Ovary (tissue), 9 donors: ENCODE results near the gene GRK4. TPM values are rescaled to one million over a fixed set of nuclear protein-coding genes. Genes with fewer than 3 reads are reported as not detected.

ENCODE experiments used
- DNase-seq, 5 donors: peaks; one replicate each; pipeline ENCODE4 v3.0.0-alpha.2; 2019 to 2020
- H3K27ac ChIP-seq, 2 donors: fragments of 200-600 bp; one replicate each; pipeline versions ENCODE4 v1.5.1 to v1.8.0; 2019 to 2022
- H3K27me3 ChIP-seq: fragments of 200-600 bp; one replicate; pipeline ENCODE4 v1.8.0; 2022
- H3K36me3 ChIP-seq: fragments of 200-600 bp; sonication (generic); one replicate; pipeline ENCODE4 v1.5.1; 2019
- H3K4me1 ChIP-seq: one replicate; pipeline ENCODE4 v1.8.1; 2013; ENCODE audit warnings: mild to moderate bottlenecking, moderate library complexity; ENCODE audit not compliant: insufficient read depth
- H3K4me3 ChIP-seq: fragments of 200-600 bp; sonication (generic); one replicate; pipeline ENCODE4 v1.5.1; 2017
- H3K9me3 ChIP-seq, 2 donors: fragments of 200-600 bp in 1 of 2; sonication (generic) in 1 of 2; one replicate each; pipeline versions ENCODE4 v1.5.1 to v1.8.1; 2013 to 2019; ENCODE audit warnings: mild to moderate bottlenecking in 1 of 2, moderate library complexity in 1 of 2
- EP300 ChIP-seq: sonication (generic); formaldehyde crosslinking; IDR thresholded peaks from one replicate; pipeline ENCODE4 v1.6.1; 2017; ENCODE audit warnings: antibody characterized with exemption
- POLR2A ChIP-seq: fragments of 450-650 bp; IDR thresholded peaks from one replicate; pipeline ENCODE4 v1.6.1; 2017; ENCODE audit warnings: antibody characterized with exemption, mild to moderate bottlenecking, moderate library complexity
- WGBS, 3 donors: extraction: QIAGEN DNeasy Blood & Tissue Kit in 1 of 3; methylation state at CpG; one replicate each; pipeline versions ENCODE4 v1.1.5 to v1.1.7; 2013 to 2017; 5-methylcytosine and 5-hydroxymethylcytosine counted together
- intact Hi-C, 4 donors: fragments of 100-400 bp; cut with DNase I; formaldehyde crosslinking; loops; one replicate each; pipeline versions ENCODE4 v1.11.0 to v1.15.1; 2022 to 2023
- polyA plus RNA-seq, 2 donors: library from polyadenylated mRNA; stranded (reverse); fragments of 200-250 nt in 1 of 2; fragments of 350-450 nt in 1 of 2; fragmentation: Illumina TruSeq in 1 of 2; extraction: RNeasy Lipid Tissue Mini Kit (QIAGEN cat#74804) in 1 of 2; gene quantifications; one replicate each; pipeline ENCODE4 v1.2.3, GENCODE V29; 2013 to 2014
- total RNA-seq, 7 donors: library from RNA; depleted of rRNA in 2 of 7; stranded (reverse); fragments of >200 nt in 2 of 7; fragmentation: NEBNext Ultra II Directional in 3 of 7; extraction: Animal tissue kit (Norgen Biotek cat#: 25700) in 3 of 7; gene quantifications; one replicate each; pipeline versions ENCODE4 v1.1.0 to v1.2.4, GENCODE V29; 2016 to 2023
- TF ChIP-seq, protein P1 (sequence below), 3 donors: fragments of 450-650 bp in 2 of 3; fragments of 200-600 bp in 1 of 3; IDR thresholded peaks; one replicate each; pipeline versions ENCODE4 v1.5.1 to v1.8.0; 2016 to 2022; ENCODE audit warnings: antibody characterized with exemption in 3 of 3, mild to moderate bottlenecking in 1 of 3
- donor health status: DM: no; HTN: no; CAD: no; lungs with moderate emphysema.
- donor health status: DM: no; HTN: no; CAD: no.
- donor health status: Bipolar disorder and iron deficiency.
- donor health status: DM: yes; HTN: yes; CAD: no.
- donor health status: DM: no; HTN: no; CAD: no.
- donor health status: DM: yes; HTN: yes; CAD: no.

The GRK4 gene
- total and polyA plus RNA-seq, 9 donors, result 3.3 to 17.6 (median 6.9) TPM

DNA sequence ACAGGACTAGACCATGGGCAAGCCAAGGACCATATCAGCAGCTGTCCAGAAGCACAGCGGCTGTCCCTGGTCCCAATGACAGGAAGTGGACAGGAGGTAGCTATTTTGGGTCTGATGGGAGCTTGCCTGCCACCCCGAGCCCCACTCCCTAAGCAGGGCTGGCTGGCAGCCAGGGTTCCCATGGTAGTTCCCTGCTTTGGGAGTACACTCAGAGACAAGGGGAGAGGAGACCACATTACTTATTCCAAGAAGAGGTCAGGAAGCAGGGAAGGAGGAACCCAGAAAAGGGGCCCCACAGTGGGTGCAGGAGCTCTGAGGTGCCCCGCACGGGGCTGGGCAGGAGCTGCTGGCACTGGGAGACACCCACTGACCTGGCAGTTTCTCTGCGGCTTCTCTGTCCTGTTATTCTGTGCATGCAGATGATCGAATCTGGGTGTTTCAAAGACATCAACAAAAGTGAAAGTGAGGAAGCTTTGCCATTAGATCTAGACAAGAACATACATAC, 74.6 kb downstream of the GRK4 start:
- TF ChIP-seq EP300 (no peak), POLR2A (no peak)
- TF ChIP-seq, protein P1, sequence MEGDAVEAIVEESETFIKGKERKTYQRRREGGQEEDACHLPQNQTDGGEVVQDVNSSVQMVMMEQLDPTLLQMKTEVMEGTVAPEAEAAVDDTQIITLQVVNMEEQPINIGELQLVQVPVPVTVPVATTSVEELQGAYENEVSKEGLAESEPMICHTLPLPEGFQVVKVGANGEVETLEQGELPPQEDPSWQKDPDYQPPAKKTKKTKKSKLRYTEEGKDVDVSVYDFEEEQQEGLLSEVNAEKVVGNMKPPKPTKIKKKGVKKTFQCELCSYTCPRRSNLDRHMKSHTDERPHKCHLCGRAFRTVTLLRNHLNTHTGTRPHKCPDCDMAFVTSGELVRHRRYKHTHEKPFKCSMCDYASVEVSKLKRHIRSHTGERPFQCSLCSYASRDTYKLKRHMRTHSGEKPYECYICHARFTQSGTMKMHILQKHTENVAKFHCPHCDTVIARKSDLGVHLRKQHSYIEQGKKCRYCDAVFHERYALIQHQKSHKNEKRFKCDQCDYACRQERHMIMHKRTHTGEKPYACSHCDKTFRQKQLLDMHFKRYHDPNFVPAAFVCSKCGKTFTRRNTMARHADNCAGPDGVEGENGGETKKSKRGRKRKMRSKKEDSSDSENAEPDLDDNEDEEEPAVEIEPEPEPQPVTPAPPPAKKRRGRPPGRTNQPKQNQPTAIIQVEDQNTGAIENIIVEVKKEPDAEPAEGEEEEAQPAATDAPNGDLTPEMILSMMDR (IDR thresholded peaks at IDR 0.05), result no peak
- Histone ChIP-seq H3K4me3 (peak overlapping the region; percentile 6), H3K4me1 (peaks cover 7% of the 10 kb centered on the region), H3K36me3 (no peaks in the 10 kb centered on the region), H3K9me3 (no peaks in the 10 kb centered on the region), H3K27ac (no peak overlapping the region), H3K27me3 (no peaks in the 10 kb centered on the region)
- WGBS, 3 donors, result 19 to 28% (median 27%) methylated on average over 6 of the region's 6 CpGs
- peak; percentile 43 to 73 (median 53) for DNase-seq
- intact Hi-C loops, result loop anchor here in 1 of 4 donors (2.0 kb wide), 1 partner anchor 275 kb away; no protein-coding TSS in a partner anchor

GRCh38 chr4:3039706-3040366, 76.5 kb downstream of the GRK4 start:
- no peak overlapping the region for H3K27ac ChIP-seq
- no peaks in the 10 kb centered on the region for H3K9me3 ChIP-seq
- intact Hi-C loops, result no loop called here
- H3K4me3 ChIP-seq, result no peak overlapping the region
- WGBS, 3 donors, result 83 to 91% (median 88%) methylated on average over 8 of the region's 8 CpGs
- H3K36me3 ChIP-seq, result no peaks in the 10 kb centered on the region
- peaks cover 7% of the 10 kb centered on the region for H3K4me1 ChIP-seq
- no peaks in the 10 kb centered on the region for H3K27me3 ChIP-seq
- DNase-seq, result no peak
- no peak for TF ChIP-seq EP300

DNA sequence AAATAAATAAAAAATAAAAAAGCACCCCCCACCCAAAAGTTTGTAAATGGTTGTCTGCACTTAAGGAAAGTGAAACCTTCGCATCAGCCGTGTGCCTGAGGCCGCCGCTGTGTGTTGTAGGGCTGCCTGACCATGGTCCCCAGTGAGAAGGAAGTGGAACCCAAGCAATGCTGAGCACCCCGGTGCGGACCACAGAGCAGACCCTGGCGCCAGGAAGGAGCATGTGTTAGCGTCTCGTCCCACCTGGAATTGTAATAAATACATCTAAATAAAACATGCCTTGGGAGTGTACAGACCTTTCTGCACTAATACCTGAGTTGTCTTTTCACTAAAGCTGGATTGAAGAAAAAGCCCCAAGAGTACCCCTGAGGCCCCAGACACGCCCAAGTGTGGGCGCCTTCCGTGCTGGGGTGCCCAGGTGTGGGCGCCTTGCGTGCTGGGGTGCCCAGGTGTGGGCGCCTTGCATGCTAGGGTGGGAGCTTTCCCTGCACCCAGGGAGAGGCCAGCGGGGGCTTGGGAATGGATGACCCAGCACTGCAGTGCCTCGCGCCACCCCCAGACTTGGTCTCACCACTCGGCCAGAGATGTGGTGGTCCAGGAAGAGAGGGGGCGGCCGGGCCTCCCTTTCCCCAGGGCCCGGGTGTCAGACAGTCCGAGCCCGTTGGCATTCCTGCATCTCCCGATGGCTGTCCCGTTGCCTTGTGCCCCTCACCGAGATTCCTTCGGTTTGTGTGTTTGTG, 77.3 kb downstream of the GRK4 start:
- no peaks in the 10 kb centered on the region for H3K9me3 ChIP-seq
- TF ChIP-seq, protein P1 (IDR thresholded peaks at IDR 0.05), result no peak
- no peak for TF ChIP-seq EP300
- TF ChIP-seq POLR2A, result no peak
- H3K27me3 ChIP-seq, result no peaks in the 10 kb centered on the region
- H3K27ac ChIP-seq, result no peak overlapping the region
- H3K4me1 ChIP-seq, result peaks cover 7% of the 10 kb centered on the region
- intact Hi-C loops, result no loop called here
- no peak for DNase-seq
- H3K36me3 ChIP-seq, result no peaks in the 10 kb centered on the region
- H3K4me3 ChIP-seq, result no peak overlapping the region
- WGBS, 3 donors, result 77 to 87% (median 79%) methylated on average over 27 to 28 of the region's 28 CpGs

DNA sequence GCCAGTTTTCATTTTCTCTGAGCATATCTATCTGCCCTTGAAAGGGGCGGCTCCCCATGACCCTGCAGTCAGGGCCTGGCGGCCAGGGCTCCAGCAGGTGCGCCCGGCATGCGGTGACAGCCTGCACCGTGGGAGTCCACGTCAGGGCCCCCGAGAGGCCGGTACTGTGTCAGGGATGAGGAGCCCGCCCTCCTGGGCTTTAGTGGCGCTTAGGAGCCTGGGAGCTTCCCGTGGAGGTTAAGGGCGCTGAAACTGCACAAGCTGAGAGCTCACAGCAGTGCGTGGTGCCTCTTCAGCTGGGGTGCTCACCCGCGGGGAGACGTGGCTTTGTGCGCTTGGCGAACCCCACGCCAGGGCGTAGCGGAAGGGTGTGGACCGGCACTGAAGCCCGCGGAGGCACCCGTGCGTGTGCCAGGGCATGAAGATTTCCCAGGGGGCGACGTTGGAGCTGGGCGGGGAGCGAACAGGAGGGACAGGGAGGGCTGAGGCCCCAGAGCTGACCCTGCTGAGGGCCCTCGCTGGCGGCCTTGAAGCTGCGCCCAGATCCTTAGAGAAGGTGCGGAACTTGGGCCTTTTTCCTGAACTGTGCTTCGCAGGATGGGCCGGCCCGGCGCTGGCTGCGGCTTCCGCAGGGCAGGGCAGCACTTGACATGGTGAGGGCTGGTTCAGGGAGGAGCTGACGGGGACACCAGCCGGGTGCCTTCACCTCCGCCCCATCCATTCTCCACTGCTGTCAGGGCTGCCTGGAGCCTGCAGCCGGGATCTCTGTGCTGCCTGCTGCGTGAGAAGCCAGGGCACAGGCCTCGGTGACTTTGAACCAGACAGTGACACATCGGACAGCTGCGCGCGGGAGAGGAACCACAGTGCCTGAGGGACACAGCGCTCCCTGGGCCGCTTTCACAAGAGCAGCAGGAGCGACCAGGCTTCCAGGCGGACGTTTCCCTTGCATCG, 78.1 kb downstream of the GRK4 start:
- intact Hi-C loops, result no loop called here
- Histone ChIP-seq H3K27me3 (no peaks in the 10 kb centered on the region), H3K36me3 (no peaks in the 10 kb centered on the region), H3K27ac (peak overlapping the region in 1 of 2 donors; percentile 33), H3K9me3 (no peaks in the 10 kb centered on the region), H3K4me3 (peak overlapping the region; percentile 31), H3K4me1 (peaks cover 7% of the 10 kb centered on the region)
- 4 to 20% (median 15%) methylated on average over 48 to 57 of the region's 57 CpGs for WGBS, 3 donors
- peak; percentile 31 to 69 (median 46) for DNase-seq
- no peak for TF ChIP-seq EP300
- TF ChIP-seq, protein P1 (IDR thresholded peaks at IDR 0.05), result no peak
- no peak for TF ChIP-seq POLR2A
